Activated naive CD8-positive, alpha-beta T cell (primary cell): ENCODE results near the gene TNFRSF19.
"Not testable (repeated sequence)": the region's sequence is repeated elsewhere in the genome, so short reads cannot be mapped to it uniquely, and the experiment has no call there.

Experiments
- H3K27ac Mint-ChIP-seq: one replicate; pipeline ENCODE4 v1.8.0; 2021; ENCODE audit warnings: mixed read lengths
- H3K27me3 Mint-ChIP-seq: one replicate; pipeline ENCODE4 v1.8.0; 2021; ENCODE audit warnings: mixed read lengths
- H3K36me3 Mint-ChIP-seq: one replicate; pipeline ENCODE4 v1.8.0; 2021; ENCODE audit warnings: mixed read lengths
- H3K4me1 Mint-ChIP-seq: one replicate; pipeline ENCODE4 v1.8.0; 2021; ENCODE audit warnings: low read depth, mixed read lengths
- H3K4me3 Mint-ChIP-seq: one replicate; pipeline ENCODE4 v1.8.0; 2021; ENCODE audit warnings: mild to moderate bottlenecking, mixed read lengths
- H3K9me3 Mint-ChIP-seq: one replicate; pipeline ENCODE4 v1.8.0; 2021; ENCODE audit warnings: low read depth, mixed read lengths

The TNFRSF19 gene

GRCh38 chr13:23660249-23660648 lies 90.0 kb downstream of the TNFRSF19 start:
- no peak overlapping the region for H3K27ac Mint-ChIP-seq
- H3K27me3 Mint-ChIP-seq = no peaks in the 10 kb centered on the region
- H3K9me3 Mint-ChIP-seq = peaks cover 6% of the 10 kb centered on the region
- H3K4me1 Mint-ChIP-seq = no peaks in the 10 kb centered on the region
- no peaks in the 10 kb centered on the region for H3K36me3 Mint-ChIP-seq
- H3K4me3 Mint-ChIP-seq = no peak overlapping the region

DNA sequence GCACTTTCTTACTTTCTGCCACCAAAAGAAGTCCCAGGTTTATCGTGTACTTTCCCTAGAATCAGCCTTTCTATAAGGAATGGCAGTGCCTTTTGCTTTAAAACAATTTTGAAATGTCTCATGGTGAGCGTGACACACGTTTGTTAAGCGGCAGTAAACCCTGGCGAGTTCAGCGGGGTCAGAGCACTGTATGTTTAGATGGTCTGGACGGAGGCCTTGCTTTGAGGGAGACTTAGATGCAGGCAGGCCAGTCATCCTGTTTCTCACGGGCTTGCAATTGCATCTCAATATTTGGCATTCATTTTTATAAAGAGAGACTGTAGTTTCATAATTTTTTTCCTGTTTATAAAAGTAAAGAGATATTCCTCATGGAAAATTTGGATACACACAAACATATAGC lies 96.4 kb downstream of the TNFRSF19 start:
- no peaks in the 10 kb centered on the region for H3K36me3 Mint-ChIP-seq
- no peaks in the 10 kb centered on the region for H3K4me1 Mint-ChIP-seq
- no peak overlapping the region for H3K27ac Mint-ChIP-seq
- H3K4me3 Mint-ChIP-seq = no peak overlapping the region
- H3K9me3 Mint-ChIP-seq = peaks cover under 1% of the 10 kb centered on the region
- H3K27me3 Mint-ChIP-seq = peaks cover 2% of the 10 kb centered on the region

DNA sequence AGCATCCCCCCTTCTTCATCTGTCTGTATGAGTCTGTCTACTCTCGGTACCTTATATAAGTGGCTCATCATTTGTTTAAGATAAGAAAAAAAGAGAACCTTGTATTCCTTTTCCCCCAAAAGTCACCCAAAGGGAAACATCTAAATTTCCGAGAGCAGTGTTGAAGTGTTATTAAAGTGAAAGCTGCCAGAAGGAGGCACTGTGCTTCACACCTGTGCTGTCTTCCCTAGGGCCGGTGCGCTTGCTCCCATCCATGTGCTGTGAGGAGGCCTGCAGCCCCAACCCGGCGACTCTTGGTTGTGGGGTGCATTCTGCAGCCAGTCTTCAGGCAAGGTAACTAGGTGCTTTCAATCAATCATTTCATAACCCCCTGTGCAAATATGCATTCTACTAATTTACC lies 97.5 kb downstream of the TNFRSF19 start:
- Mint-ChIP-seq H3K4me3 (no peak overlapping the region), H3K9me3 (no peaks in the 10 kb centered on the region), H3K27ac (no peak overlapping the region), H3K4me1 (no peaks in the 10 kb centered on the region), H3K36me3 (no peaks in the 10 kb centered on the region), H3K27me3 (peaks cover 4% of the 10 kb centered on the region)

- H3K9me3 Mint-ChIP-seq = no peaks in the 10 kb centered on the region
- no peaks in the 10 kb centered on the region for H3K4me1 Mint-ChIP-seq
- no peaks in the 10 kb centered on the region for H3K36me3 Mint-ChIP-seq
- no peak overlapping the region for H3K27ac Mint-ChIP-seq
- peaks cover 4% of the 10 kb centered on the region for H3K27me3 Mint-ChIP-seq
- no peak overlapping the region for H3K4me3 Mint-ChIP-seq
Measured at GRCh38 chr13:23668562-23668961, 98.3 kb downstream of the TNFRSF19 start.

GRCh38 chr13:23670793-23671192 lies 100.6 kb downstream of the TNFRSF19 start:
- Mint-ChIP-seq H3K9me3 (no peaks in the 10 kb centered on the region), H3K27ac (no peak overlapping the region), H3K36me3 (no peaks in the 10 kb centered on the region), H3K4me1 (no peaks in the 10 kb centered on the region), H3K4me3 (no peak overlapping the region), H3K27me3 (peaks cover 7% of the 10 kb centered on the region)

DNA sequence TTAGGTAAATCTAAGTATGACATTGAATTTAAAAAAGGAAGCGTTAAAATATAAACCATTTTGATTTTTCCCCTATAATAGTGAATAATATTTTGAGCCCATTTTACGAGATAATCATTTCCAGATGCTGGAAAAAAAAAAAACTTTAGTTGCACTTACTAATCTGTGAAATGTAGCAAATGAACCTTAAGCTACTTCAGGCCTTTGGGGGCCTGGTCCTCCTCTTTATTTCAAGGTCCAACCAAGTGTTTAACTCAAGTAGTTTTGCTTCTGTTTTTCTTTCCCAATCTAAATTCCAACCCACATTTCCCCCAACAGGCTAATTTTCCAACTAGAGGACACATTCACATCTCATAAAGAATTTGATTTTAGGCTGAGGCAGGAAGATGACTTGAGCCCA lies 101.2 kb downstream of the TNFRSF19 start:
- Mint-ChIP-seq H3K27ac (no peak overlapping the region), H3K9me3 (no peaks in the 10 kb centered on the region), H3K4me1 (no peaks in the 10 kb centered on the region), H3K4me3 (no peak overlapping the region), H3K27me3 (peaks cover 7% of the 10 kb centered on the region), H3K36me3 (no peaks in the 10 kb centered on the region)

DNA sequence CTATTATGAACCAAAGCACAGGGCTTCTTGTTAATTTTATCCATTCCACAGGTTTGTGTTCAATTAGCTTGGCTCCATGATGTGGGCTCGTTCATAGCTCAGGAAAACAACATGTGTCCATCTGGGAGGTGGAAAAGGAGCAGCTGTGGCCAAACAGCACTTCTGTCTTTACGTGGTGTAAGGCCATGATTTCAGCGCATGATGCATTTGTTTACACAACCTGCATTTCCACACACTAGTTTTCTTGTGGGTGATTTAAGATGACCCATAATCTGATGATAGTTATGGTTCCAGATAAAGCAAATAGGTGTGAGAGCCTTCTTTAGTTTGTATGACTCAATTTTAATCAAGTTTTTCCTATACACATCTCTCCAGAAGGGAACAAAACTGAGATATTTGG lies 101.7 kb downstream of the TNFRSF19 start:
- H3K9me3 Mint-ChIP-seq = no peaks in the 10 kb centered on the region
- H3K4me1 Mint-ChIP-seq = no peaks in the 10 kb centered on the region
- H3K27ac Mint-ChIP-seq = no peak overlapping the region
- H3K36me3 Mint-ChIP-seq = no peaks in the 10 kb centered on the region
- peaks cover 9% of the 10 kb centered on the region for H3K27me3 Mint-ChIP-seq
- no peak overlapping the region for H3K4me3 Mint-ChIP-seq

DNA sequence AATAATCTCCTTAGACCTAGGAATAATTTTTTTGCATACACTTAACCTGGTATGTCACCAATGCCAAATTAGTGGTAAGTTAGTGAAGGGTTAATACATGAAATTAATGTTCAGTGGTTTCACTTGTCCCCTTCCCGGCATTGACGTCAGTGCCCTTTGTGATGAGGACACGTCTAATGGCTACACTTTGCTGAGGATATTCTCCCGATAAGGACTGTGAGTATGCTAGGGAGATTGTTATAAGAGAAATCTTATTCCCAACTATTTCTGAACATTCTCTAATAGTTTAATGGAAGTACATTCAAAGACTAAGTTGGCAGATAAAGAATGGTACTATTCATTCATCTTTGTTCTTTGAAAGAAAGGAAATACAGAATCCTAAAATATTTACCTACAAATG lies 102.4 kb downstream of the TNFRSF19 start:
- H3K4me1 Mint-ChIP-seq = no peaks in the 10 kb centered on the region
- H3K4me3 Mint-ChIP-seq = no peak overlapping the region
- H3K9me3 Mint-ChIP-seq = no peaks in the 10 kb centered on the region
- H3K27ac Mint-ChIP-seq = no peak overlapping the region
- H3K36me3 Mint-ChIP-seq = no peaks in the 10 kb centered on the region
- H3K27me3 Mint-ChIP-seq = peaks cover 9% of the 10 kb centered on the region

GRCh38 chr13:23673354-23673753 lies 103.1 kb downstream of the TNFRSF19 start:
- Mint-ChIP-seq H3K27ac (no peak overlapping the region), H3K36me3 (no peaks in the 10 kb centered on the region), H3K27me3 (peaks cover 9% of the 10 kb centered on the region), H3K4me3 (no peak overlapping the region), H3K4me1 (no peaks in the 10 kb centered on the region), H3K9me3 (no peaks in the 10 kb centered on the region)

GRCh38 chr13:23673867-23674605 lies 103.8 kb downstream of the TNFRSF19 start:
- peaks cover 5% of the 10 kb centered on the region for H3K4me1 Mint-ChIP-seq
- H3K9me3 Mint-ChIP-seq = no peaks in the 10 kb centered on the region

GRCh38 chr13:23674795-23675640 lies 104.8 kb downstream of the TNFRSF19 start:
- Mint-ChIP-seq H3K27ac (no peak overlapping the region), H3K27me3 (peaks cover 8% of the 10 kb centered on the region), H3K4me3 (no peak overlapping the region), H3K36me3 (no peaks in the 10 kb centered on the region), H3K4me1 (peaks cover 10% of the 10 kb centered on the region), H3K9me3 (no peaks in the 10 kb centered on the region)

More at GRCh38 chr13:23673867-23674605, 103.8 kb downstream of the TNFRSF19 start:
- Mint-ChIP-seq H3K4me3 (no peak overlapping the region), H3K27me3 (peaks cover 9% of the 10 kb centered on the region), H3K36me3 (no peaks in the 10 kb centered on the region), H3K27ac (no peak overlapping the region)

DNA sequence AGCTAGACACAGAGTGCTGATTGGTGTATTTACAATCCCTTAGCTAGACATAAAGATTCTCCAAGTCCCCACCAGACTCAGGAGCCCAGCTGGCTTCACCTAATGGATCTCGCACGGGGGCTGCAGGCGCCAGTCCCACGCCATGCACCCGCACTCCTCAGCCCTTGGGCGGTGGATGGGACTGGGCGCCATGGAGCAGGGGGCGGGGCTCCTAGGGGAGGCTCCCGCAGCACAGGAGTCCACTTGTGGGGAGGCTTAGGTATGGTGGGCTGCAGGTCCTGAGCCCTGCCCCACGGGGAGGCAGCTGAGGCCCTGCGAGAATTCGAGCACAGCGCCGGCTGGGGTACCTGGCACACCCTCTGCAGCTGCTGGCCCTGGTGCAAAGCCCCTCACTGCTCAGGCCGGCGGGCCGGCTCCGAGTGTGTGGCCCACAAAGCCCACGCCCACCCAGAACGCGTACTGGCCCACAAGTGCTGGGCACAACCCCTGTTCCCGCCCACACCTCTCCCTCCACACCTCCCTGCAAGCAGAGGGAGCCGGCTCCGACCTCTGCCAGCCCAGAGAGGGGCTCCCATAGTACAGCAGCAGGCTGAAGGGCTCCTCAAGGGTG lies 107.6 kb downstream of the TNFRSF19 start:
- not testable (repeated sequence) for H3K36me3 Mint-ChIP-seq, H3K27ac Mint-ChIP-seq, H3K9me3 Mint-ChIP-seq, H3K27me3 Mint-ChIP-seq, H3K4me3 Mint-ChIP-seq
- H3K4me1 Mint-ChIP-seq = peaks cover 10% of the 10 kb centered on the region

DNA sequence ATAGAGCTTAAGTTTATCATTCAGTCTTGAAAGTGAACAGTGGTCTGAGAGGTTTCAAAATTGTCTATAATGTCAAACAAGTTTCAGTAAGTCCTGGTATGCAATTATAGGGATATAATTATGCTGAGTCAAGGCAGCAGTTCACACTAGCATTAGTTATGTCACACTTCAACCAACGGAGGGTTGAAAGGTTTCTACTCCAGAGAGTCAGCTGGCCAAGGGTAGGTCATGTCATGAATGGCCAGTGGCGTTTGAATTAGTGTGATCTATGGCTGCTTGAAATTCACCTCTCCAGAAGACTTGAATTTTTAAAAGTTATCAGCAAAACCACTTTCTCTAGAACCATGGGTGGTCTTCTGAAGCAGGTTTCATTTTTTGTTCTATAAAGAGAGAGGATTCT lies 108.6 kb downstream of the TNFRSF19 start:
- peaks cover 2% of the 10 kb centered on the region for H3K36me3 Mint-ChIP-seq
- no peak overlapping the region for H3K27ac Mint-ChIP-seq
- peaks cover 5% of the 10 kb centered on the region for H3K27me3 Mint-ChIP-seq
- H3K4me1 Mint-ChIP-seq = peaks cover 10% of the 10 kb centered on the region
- H3K4me3 Mint-ChIP-seq = no peak overlapping the region
- peaks cover 2% of the 10 kb centered on the region for H3K9me3 Mint-ChIP-seq

DNA sequence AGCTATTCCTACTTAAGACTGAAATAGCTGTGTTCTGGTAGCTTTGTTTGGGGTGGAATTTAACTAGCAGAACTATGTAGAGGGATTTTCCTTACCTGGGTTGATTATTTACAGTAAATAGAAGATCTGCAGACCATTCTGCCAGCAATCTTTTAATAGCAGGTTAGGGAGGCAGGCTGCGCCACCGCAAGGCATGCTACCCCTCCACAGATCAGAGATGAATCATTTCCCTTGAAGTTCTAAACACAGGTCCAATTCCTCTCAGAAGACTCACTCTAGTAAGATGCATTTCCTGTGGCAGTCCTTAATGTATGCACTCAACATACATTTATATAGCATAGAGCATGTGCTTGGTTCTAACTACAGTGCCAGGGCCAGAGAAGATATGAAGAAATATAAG lies 109.0 kb downstream of the TNFRSF19 start:
- H3K27ac Mint-ChIP-seq = no peak overlapping the region
- peaks cover 2% of the 10 kb centered on the region for H3K36me3 Mint-ChIP-seq
- H3K27me3 Mint-ChIP-seq = peaks cover 5% of the 10 kb centered on the region

More for the DNA sequence above, 109.0 kb downstream of the TNFRSF19 start:
- no peak overlapping the region for H3K4me3 Mint-ChIP-seq
- peaks cover 10% of the 10 kb centered on the region for H3K4me1 Mint-ChIP-seq
- peaks cover 5% of the 10 kb centered on the region for H3K9me3 Mint-ChIP-seq
